Right cardiac atrium (tissue), 5 donors: ENCODE results near the gene ARHGEF3. TPM values are rescaled to one million over a fixed set of nuclear protein-coding genes. Genes with fewer than 3 reads are reported as not detected.

Experiments used
- ATAC-seq, 2 donors: fragments of 200-7000 bp; cut with Tn5 transposase; one replicate each; pipeline versions ENCODE4 v1.8.0 to v1.9.1; 2020; ENCODE audit warnings: moderate library complexity in 2 of 2, mild to moderate bottlenecking in 1 of 2
- DNase-seq, 3 donors: peaks; one replicate each; pipeline ENCODE4 v3.0.0-alpha.2; 2020
- H3K27ac ChIP-seq: one replicate; pipeline ENCODE4 v1.5.1; 2013; ENCODE audit warnings: mild to moderate bottlenecking, low read length, control low read depth, moderate library complexity
- H3K27me3 ChIP-seq: one replicate; pipeline ENCODE4 v1.6.1; 2013; ENCODE audit not compliant: control insufficient read depth, insufficient read depth
- H3K4me1 ChIP-seq: one replicate; pipeline ENCODE4 v1.6.1; 2013; ENCODE audit warnings: low read length; ENCODE audit not compliant: control insufficient read depth, insufficient read depth
- H3K4me3 ChIP-seq: one replicate; pipeline ENCODE4 v1.5.1; 2013; ENCODE audit warnings: low read length, control low read depth
- H3K9me3 ChIP-seq: one replicate; pipeline ENCODE4 v1.6.1; 2013; ENCODE audit warnings: low read length; ENCODE audit not compliant: control insufficient read depth
- WGBS: extraction: QIAGEN DNeasy Blood & Tissue Kit; methylation state at CpG from one replicate; pipeline ENCODE4 v1.1.7; 2013; 5-methylcytosine and 5-hydroxymethylcytosine counted together
- intact Hi-C, 4 donors: fragments of 100-400 bp; cut with DNase I; formaldehyde crosslinking; loops; one replicate each; pipeline versions ENCODE4 v1.11.0 to v1.14.0; 2022 to 2023
- polyA plus RNA-seq: library from polyadenylated mRNA; stranded (reverse); fragments of 200-250 nt; gene quantifications from one replicate; pipeline ENCODE4 v1.2.3, GENCODE V29; 2013
- total RNA-seq, 4 donors: library from RNA; stranded (reverse); fragmentation: NEBNext Ultra II Directional; extraction: Animal tissue kit (Norgen Biotek cat#: 25700); gene quantifications; one replicate each; pipeline ENCODE4 v1.2.1, GENCODE V29; 2021
- donor health status: healthy with polysubstance abuse.
- donor health status: DM: no; HTN: yes; CAD: no.
- donor health status: DM: no; HTN: no; CAD: no.
- donor health status: DM: no; HTN: yes; CAD: no; lungs with severe emphysema.
- donor health status: DM: yes; HTN: yes; CAD: no.

ARHGEF3 gene
- total and polyA plus RNA-seq, 5 donors = 5.9 to 11.4 (median 10.9) TPM

DNA sequence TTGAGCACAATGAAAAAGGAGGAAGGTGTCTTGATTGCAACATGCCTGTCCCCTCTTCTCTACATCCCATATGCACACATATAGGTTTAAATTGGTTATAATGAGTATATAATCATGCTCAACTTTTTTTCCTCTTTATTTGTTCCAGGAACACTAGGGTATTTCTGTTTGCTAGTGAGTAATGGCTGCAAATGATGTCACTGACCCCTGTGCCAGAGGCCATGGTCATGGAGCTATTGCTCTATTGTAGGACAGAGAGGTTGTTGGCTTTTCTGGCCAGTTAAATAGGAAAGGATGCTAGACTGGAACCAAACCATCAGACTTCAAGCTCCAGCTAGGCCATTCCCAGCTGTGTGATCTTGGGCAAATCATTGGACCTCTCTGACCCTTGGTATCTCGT, 9.6 kb downstream of the ARHGEF3 start:
- no peak overlapping the region for H3K27ac ChIP-seq
- ATAC-seq (no peak), DNase-seq (no peak)
- H3K4me1 ChIP-seq = peaks cover 19% of the 10 kb centered on the region
- H3K9me3 ChIP-seq = no peaks in the 10 kb centered on the region
- 91% methylated on average over 1 of the region's 1 CpG for WGBS
- intact Hi-C loops = no loop called here
- no peaks in the 10 kb centered on the region for H3K27me3 ChIP-seq
- H3K4me3 ChIP-seq = no peak overlapping the region

DNA sequence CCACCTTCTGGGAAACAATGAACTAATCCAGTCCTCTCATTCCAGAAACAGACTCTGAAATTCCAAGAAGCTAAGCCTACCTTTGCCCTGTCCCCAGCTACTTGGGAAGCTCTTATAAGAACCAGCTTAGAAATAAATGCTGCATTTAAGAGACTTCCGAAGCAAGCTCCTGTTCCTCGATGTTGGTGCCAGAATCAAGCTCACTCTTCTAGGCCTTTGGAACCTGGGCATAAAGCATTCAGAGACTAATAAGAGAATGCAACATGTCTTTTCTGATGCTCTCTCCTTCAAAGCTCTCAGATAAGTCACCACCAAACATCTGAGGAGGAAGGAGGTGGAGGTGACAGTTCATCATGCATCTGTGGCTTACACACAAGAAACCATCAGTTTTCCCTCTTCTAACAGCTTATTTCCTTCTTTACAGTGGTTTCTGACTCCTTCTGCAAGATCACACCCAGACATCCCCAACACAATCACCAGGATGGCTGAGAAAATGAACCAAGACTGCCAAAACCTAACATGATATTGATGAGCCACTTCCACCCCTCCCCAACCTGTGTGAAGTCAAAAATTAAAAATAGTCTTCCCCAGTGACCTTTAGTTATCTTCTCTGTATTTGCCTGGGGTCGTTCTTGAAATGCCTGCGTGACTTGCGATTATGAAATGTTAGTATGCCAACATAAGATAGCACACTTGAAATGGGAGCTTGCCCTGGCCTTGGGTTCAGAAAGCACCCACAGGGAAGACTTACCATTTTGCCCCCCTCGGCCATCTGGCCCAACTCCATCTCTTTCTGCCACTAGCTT, 11.5 kb downstream of the ARHGEF3 start:
- peaks cover 19% of the 10 kb centered on the region for H3K4me1 ChIP-seq
- DNase-seq (no peak), ATAC-seq (peak in 1 of 2 donors; percentile 34)
- peak overlapping the region; percentile 75 for H3K27ac ChIP-seq
- H3K4me3 ChIP-seq = no peak overlapping the region
- 67% methylated on average over 6 of the region's 6 CpGs for WGBS
- intact Hi-C loops = no loop called here
- H3K27me3 ChIP-seq = no peaks in the 10 kb centered on the region
- H3K9me3 ChIP-seq = no peaks in the 10 kb centered on the region

DNA sequence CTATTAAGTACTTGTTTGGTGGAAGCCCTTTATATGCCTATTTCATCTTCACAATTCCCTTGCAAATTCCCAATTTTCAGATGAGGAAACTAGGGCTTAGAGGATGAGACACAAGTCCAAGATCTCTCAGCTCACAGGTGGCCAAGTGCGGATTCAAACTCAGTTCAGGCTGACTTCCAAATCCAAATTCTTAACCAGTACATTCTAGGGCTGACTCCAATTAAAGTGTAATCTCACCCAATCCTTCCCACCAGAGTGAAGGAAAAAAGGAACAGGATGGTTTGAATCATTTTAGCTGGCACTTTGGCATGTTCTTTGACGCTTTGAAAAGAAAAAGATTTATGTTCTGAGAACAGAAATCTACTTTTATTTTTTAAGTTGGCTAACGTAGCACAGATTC, 12.7 kb downstream of the ARHGEF3 start:
- intact Hi-C loops = no loop called here

DNA sequence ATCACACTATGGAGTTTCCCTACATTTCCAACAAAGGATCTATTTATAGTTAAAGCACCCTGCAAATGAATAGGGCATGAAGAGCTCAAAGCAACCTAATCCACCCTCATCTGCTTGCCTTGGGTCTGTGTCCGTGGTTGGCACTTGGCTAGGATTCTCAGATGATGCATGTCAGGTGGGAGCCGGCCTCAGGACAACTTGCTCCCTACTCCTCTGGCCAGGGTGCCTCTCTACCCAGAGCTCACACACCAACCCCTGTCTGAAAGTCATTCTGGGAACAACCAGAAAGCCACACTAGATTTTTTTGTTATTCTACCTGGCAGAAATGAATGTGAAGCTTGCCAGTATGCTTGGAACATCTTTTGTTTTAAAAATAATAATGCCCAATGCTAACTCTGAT, 13.2 kb downstream of the ARHGEF3 start:
- Histone ChIP-seq H3K4me1 (peaks cover 31% of the 10 kb centered on the region), H3K27ac (peak overlapping the region; percentile 26), H3K4me3 (no peak overlapping the region), H3K27me3 (no peaks in the 10 kb centered on the region), H3K9me3 (no peaks in the 10 kb centered on the region)
- intact Hi-C loops = no loop called here
- DNase-seq (no peak), ATAC-seq (no peak)
- 74% methylated on average over 2 of the region's 2 CpGs for WGBS

More for the DNA sequence above, 12.7 kb downstream of the ARHGEF3 start:
- no peak overlapping the region for H3K4me3 ChIP-seq
- 73% methylated on average over 3 of the region's 3 CpGs for WGBS
- ATAC-seq (no peak), DNase-seq (no peak)
- H3K9me3 ChIP-seq = no peaks in the 10 kb centered on the region
- peak overlapping the region; percentile 66 for H3K27ac ChIP-seq
- no peaks in the 10 kb centered on the region for H3K27me3 ChIP-seq
- peaks cover 28% of the 10 kb centered on the region for H3K4me1 ChIP-seq

DNA sequence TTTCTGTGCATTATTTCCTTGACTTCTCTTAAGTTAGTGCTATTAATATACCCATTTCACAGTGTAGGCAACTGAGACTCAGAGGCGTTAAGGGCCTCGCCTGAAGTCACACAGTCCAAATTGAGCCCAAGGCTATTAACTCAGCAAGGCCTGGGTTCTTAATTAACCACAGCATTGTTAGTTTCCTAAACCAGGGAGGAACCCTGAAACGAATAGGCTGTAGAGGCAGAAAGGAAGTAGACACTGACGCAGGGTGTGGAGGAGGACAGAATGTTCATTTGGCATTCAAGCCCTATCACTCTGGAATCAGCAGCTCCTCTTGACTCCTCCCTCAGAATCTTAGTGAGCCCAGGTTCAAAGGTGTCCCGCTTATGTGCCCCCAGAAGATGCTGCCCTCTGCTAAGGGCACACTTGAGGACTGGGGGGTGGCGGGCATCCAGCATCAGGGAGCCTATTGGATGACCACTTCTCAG, 13.9 kb downstream of the ARHGEF3 start:
- Histone ChIP-seq H3K27me3 (no peaks in the 10 kb centered on the region), H3K4me3 (no peak overlapping the region), H3K27ac (peak overlapping the region; percentile 61), H3K9me3 (no peaks in the 10 kb centered on the region), H3K4me1 (peaks cover 31% of the 10 kb centered on the region)
- WGBS = 71% methylated on average over 6 of the region's 6 CpGs
- DNase-seq = no peak
- intact Hi-C loops = no loop called here
- peak; percentile 27 to 43 for ATAC-seq

DNA sequence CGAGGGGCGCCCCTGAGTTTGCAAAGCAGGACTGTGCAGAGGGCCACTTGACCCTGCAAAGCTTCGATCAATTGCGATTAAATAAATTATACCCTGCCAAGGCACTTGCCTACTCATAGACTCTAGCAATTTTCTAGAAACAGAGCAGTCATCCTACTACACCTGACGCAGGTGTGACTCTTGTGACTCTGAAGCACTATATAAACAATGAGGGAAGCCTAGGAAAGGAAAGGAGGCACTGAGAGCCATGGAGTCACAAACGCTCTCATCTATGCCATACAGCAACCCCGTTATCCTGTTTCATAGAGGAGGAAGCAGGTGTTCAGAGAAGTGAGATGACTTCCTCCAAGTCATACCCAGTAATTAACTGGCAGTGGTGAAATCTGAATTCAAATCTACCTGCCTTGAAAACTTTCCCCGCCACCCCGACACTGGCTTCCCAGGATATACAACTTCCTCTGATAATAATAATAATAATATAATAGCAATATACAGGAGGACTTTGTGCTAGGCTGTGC, 14.4 kb downstream of the ARHGEF3 start:
- intact Hi-C loops = no loop called here
- WGBS = 84% methylated on average over 9 of the region's 9 CpGs
- Histone ChIP-seq H3K27ac (peak overlapping the region; percentile 24), H3K4me1 (peaks cover 32% of the 10 kb centered on the region), H3K9me3 (no peaks in the 10 kb centered on the region), H3K27me3 (no peaks in the 10 kb centered on the region), H3K4me3 (no peak overlapping the region)
- ATAC-seq (no peak), DNase-seq (no peak)

DNA sequence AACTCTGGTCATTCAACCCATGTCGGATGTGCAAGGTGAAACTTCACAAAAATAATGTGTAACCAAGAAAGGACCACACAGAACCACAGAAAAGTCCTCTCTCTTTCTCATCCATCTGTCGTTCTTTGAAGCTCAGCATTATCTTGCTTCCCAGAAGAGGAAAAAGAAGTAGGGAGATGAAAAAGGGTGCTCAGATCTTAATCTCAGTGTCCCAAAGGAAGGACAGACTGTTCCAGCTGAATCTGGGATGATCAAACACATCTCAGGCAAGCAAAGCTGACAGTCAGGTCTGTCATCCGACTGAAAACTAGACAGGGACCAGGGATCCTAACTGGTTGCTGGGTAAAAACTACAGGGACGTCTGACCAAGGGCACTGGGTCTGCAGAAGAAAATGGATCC, 16.2 kb downstream of the ARHGEF3 start:
- 91% methylated on average over 4 of the region's 4 CpGs for WGBS
- H3K4me1 ChIP-seq = peaks cover 28% of the 10 kb centered on the region
- no peak overlapping the region for H3K4me3 ChIP-seq
- ATAC-seq (no peak), DNase-seq (no peak)
- H3K27me3 ChIP-seq = no peaks in the 10 kb centered on the region
- H3K27ac ChIP-seq = no peak overlapping the region
- intact Hi-C loops = no loop called here
- H3K9me3 ChIP-seq = no peaks in the 10 kb centered on the region

DNA sequence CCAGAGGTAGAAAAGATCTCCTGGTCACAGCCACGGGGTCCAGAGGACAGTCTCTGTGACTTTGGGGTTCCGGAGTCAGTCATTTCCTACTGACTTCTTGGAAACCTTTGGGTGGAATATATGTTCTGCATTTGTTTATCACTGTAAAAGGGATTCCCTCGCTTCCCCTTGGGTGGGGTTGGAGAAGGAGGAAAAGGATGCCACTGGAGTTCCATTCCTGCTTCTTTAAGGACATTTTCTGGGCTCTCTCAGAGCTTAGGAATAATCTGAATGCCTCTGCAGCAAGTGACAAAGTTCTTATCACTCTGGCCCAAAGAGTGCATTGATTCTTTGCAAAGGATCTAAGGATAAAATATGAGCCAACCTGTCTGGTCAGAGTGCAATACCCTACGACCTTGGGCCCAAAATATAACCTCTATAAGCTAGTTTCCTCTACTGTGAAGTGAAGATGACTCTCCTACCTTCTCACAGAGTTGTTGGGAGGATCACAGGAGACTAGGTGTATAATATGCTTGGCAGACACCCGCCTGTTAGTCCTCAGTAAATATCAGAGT, 17.2 kb downstream of the ARHGEF3 start:
- no peaks in the 10 kb centered on the region for H3K27me3 ChIP-seq
- peak overlapping the region; percentile 43 for H3K27ac ChIP-seq
- H3K4me1 ChIP-seq = peaks cover 21% of the 10 kb centered on the region
- ATAC-seq (no peak), DNase-seq (no peak)
- intact Hi-C loops = no loop called here
- no peak overlapping the region for H3K4me3 ChIP-seq
- H3K9me3 ChIP-seq = no peaks in the 10 kb centered on the region
- 71% methylated on average over 5 of the region's 5 CpGs for WGBS

DNA sequence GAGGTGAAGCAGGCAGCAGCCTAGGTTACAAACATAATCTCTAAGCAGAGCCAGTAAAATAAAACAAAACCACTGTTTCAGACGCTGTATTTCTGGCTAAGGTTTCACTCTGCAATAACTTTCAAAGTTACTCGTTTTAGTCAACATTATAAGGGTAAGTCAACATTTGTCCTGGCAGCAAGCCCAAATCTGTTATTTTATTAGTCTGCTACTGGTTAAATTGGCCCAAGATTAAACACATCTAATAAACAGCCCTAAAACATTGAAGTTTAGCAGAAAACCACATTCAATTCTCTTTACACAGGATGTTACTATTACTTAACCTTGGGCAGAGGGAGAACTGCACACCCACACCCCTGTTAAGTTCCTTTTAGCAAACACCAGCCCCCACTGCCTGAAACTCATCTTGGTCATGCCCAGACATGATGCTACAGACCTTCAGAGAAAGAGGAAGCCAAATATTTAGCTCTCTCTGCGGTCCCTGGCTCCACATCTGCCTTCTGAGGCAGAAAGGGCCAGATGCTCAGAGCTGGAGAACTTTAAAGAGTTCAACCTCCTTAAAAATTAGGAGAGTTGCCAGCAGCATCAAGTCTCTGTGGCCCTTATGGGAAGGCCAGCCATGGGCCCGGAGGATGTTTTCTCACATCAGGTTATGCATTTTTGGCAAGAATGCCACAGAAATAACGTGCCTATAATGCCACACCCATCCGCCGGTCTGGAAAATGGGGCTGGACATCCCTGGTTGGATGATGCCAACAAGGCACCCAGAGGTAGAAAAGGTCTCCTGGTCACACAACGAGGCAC, 17.9 kb downstream of the ARHGEF3 start:
- intact Hi-C loops = no loop called here
- 45% methylated on average over 8 of the region's 8 CpGs for WGBS
- Histone ChIP-seq H3K27ac (peak overlapping the region; percentile 43), H3K27me3 (no peaks in the 10 kb centered on the region), H3K4me3 (no peak overlapping the region), H3K9me3 (no peaks in the 10 kb centered on the region), H3K4me1 (peaks cover 20% of the 10 kb centered on the region)
- ATAC-seq (peak; percentile 80 to 88), DNase-seq (peak; percentile 42 to 66 (median 62))

DNA sequence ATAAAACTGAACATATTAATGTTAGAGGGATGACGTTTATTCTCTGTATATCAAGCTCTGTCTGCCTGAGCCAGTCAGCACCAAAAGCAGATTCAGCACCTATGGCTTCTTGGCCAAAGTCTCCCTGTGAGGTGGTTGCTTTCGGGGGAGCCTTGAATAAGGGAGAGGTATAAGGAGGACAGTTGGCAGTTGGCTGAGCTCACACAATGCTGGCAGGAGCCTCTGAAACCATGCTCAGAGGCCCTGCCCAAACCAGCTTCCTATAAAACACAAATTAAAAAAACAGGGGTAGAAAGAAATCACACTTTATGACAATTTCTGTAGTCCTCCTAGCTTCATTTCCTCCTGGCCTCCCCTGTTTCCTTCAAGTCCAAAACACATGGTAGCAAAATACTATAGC, 18.8 kb downstream of the ARHGEF3 start:
- DNase-seq = no peak
- H3K4me3 ChIP-seq = no peak overlapping the region
- intact Hi-C loops = no loop called here
- WGBS = 60% methylated on average over 2 of the region's 2 CpGs
- H3K27me3 ChIP-seq = no peaks in the 10 kb centered on the region
- H3K9me3 ChIP-seq = no peaks in the 10 kb centered on the region
- H3K27ac ChIP-seq = peak overlapping the region; percentile 66
- ATAC-seq = no peak
- H3K4me1 ChIP-seq = peaks cover 15% of the 10 kb centered on the region

DNA sequence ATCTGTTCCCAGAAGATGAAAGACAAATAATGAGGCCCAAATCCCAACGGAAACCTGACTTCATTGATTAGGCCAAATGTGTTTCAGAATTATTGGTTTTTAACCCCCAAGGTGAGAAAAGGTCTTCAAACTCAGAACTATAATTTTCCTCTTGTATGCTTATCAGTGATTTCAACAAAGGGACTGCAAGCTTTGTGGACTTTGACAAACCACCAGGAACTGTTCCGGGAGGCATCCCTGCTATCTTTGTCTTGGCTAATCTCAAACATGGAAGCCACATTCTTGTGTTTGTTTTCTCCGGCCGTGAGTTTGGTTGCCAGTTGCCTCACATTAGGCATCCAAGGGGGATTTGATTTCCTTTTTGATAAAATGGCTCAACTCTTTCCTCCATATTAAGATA, 19.5 kb downstream of the ARHGEF3 start:
- no peak for ATAC-seq
- whole genome bisulfite sequencing = 39% methylated on average over 4 of the region's 4 CpGs
- no peaks in the 10 kb centered on the region for H3K9me3 ChIP-seq

More for the DNA sequence above, 19.5 kb downstream of the ARHGEF3 start:
- no peak overlapping the region for H3K4me3 ChIP-seq
- peaks cover 15% of the 10 kb centered on the region for H3K4me1 ChIP-seq
- H3K27me3 ChIP-seq = no peaks in the 10 kb centered on the region
- no peak overlapping the region for H3K27ac ChIP-seq
- intact Hi-C loops = no loop called here
- DNase-seq = no peak
